ENCODE measurements around the gene ARHGAP44.

- TF ChIP-seq, protein P1, sequence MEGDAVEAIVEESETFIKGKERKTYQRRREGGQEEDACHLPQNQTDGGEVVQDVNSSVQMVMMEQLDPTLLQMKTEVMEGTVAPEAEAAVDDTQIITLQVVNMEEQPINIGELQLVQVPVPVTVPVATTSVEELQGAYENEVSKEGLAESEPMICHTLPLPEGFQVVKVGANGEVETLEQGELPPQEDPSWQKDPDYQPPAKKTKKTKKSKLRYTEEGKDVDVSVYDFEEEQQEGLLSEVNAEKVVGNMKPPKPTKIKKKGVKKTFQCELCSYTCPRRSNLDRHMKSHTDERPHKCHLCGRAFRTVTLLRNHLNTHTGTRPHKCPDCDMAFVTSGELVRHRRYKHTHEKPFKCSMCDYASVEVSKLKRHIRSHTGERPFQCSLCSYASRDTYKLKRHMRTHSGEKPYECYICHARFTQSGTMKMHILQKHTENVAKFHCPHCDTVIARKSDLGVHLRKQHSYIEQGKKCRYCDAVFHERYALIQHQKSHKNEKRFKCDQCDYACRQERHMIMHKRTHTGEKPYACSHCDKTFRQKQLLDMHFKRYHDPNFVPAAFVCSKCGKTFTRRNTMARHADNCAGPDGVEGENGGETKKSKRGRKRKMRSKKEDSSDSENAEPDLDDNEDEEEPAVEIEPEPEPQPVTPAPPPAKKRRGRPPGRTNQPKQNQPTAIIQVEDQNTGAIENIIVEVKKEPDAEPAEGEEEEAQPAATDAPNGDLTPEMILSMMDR (conservative IDR thresholded peaks at IDR 0.05; ENCODE audit: low read depth, low read length): peak; percentile 98
- TF ChIP-seq EZH2phosphoT487 (IDR thresholded peaks at IDR 0.05; ENCODE audit: borderline replicate concordance, low read length): no peak
Observed at GRCh38 chr17:13024526-13025257, 235.4 kb downstream of the ARHGAP44 start.
